K562 (cell line): ENCODE data around the gene CARD9. TPM values are rescaled to one million over a fixed set of nuclear protein-coding genes. Genes with fewer than 3 reads are reported as not detected.

Source experiments
- EGR1 ChIP-seq: fragments of 450-650 bp; conservative IDR thresholded peaks from 2 replicates; pipeline ENCODE4 v1.6.1; 2017; ENCODE audit warnings: mild to moderate bottlenecking
- ERF ChIP-seq: fragments of 450-650 bp; formaldehyde crosslinking; IDR thresholded peaks from 2 replicates; pipeline ENCODE4 v1.4.0; 2020; ENCODE audit warnings: mild to moderate bottlenecking, mixed read lengths
- KLF13 ChIP-seq: fragments of 450-650 bp; IDR thresholded peaks from 2 replicates; pipeline ENCODE4 v1.6.1; 2016; ENCODE audit warnings: missing genetic modification characterization, low read depth, mild to moderate bottlenecking, missing compliant biosample characterization, moderate library complexity, borderline replicate concordance
- PHF8 ChIP-seq: fragments of 200-600 bp; sonication (generic); IDR thresholded peaks from 2 replicates; pipeline ENCODE4 v1.6.1; 2012; ENCODE audit warnings: mixed run types, mild to moderate bottlenecking, inconsistent platforms, low read length, moderate library complexity, borderline replicate concordance
- RBM22 ChIP-seq: fragments of 200-400 bp; formaldehyde crosslinking; IDR thresholded peaks from 2 replicates; pipeline ENCODE4 v1.6.1; 2018; ENCODE audit warnings: low read length, low read depth; ENCODE audit not compliant: poor library complexity, severe bottlenecking
- polyA plus RNA-seq, 8 experiments: library from polyadenylated mRNA; depleted of rRNA in 4 of 8; stranded (reverse) in 5 of 8; unstranded in 3 of 8; fragments of >200 nt; fragmentation: Nextera tagmentation in 2 of 8; fragmentation: Illumina TruSeq in 1 of 8; extraction: Ambion mirVana in 2 of 8; extraction: Trizol in 1 of 8; gene quantifications; 2 replicates each; pipeline versions ENCODE4 v1.2.1 to v1.2.3, GENCODE V29; 2011 to 2014; ENCODE audit warnings: inconsistent platforms in 1 of 8, missing spikeins in 1 of 8
- total RNA-seq, 7 experiments: library from RNA; depleted of rRNA in 6 of 7; stranded (reverse); fragments of >200 nt in 6 of 7; fragmentation: Illumina TruSeq in 2 of 7; extraction: Trizol in 2 of 7; gene quantifications; 2 replicates each; pipeline versions ENCODE4 v1.2.1 to v1.2.3, GENCODE V29; 2011 to 2021; ENCODE audit warnings: low replicate concordance in 1 of 7
- TF ChIP-seq, protein P1 (sequence below): sonication (generic); formaldehyde crosslinking; IDR thresholded peaks from 2 replicates; pipeline ENCODE4 v1.9.0; 2022; ENCODE audit warnings: mild to moderate bottlenecking, missing genetic modification reagents
- TF ChIP-seq, protein P2 (sequence below), 3 experiments: fragments of 200-800 bp in 1 of 3; fragments of 250-450 bp in 1 of 3; fragments of 450-650 bp in 1 of 3; sonication (Bioruptor Pico) in 1 of 3; sonication (Bioruptor generic) in 1 of 3; formaldehyde crosslinking in 1 of 3; IDR thresholded peaks; 2 replicates each; pipeline versions ENCODE4 v1.6.1 to v1.8.0; 2016 to 2022; ENCODE audit warnings: mild to moderate bottlenecking in 2 of 3, missing genetic modification characterization in 2 of 3, missing compliant biosample characterization in 1 of 3, moderate library complexity in 1 of 3
- TF ChIP-seq, protein P3 (sequence below), 2 experiments: fragments of 450-650 bp; conservative IDR thresholded peaks; 2 replicates each; pipeline ENCODE4 v1.6.1; 2017; ENCODE audit warnings: mild to moderate bottlenecking in 2 of 2, moderate library complexity in 2 of 2
- TF ChIP-seq, protein P4 (sequence below): fragments of 450-650 bp; formaldehyde crosslinking; IDR thresholded peaks from 2 replicates; pipeline ENCODE4 v1.4.0; 2020; ENCODE audit warnings: mild to moderate bottlenecking, moderate library complexity
- TF ChIP-seq, protein P5 (sequence below), 2 experiments: fragments of 200-800 bp in 1 of 2; sonication (Bioruptor generic) in 1 of 2; sonication (generic) in 1 of 2; formaldehyde crosslinking in 1 of 2; IDR thresholded peaks in 1 of 2; conservative IDR thresholded peaks in 1 of 2; 2 replicates each; pipeline versions ENCODE4 v1.5.0 to v1.6.1; 2016 to 2020; ENCODE audit warnings: missing compliant biosample characterization in 1 of 2, missing genetic modification characterization in 1 of 2, missing genetic modification reagents in 1 of 2
- TF ChIP-seq, protein P6 (sequence below): fragments of 450-650 bp; formaldehyde crosslinking; IDR thresholded peaks from 2 replicates; pipeline ENCODE4 v1.4.0; 2022; ENCODE audit warnings: missing genetic modification characterization

CARD9 gene
- total and polyA plus RNA-seq, 9 of the 15 experiments (the other 6 are each of a cell fraction or from before 2014, with no cell fraction given): 1.7 to 53.0 (median 9.7) TPM

DNA sequence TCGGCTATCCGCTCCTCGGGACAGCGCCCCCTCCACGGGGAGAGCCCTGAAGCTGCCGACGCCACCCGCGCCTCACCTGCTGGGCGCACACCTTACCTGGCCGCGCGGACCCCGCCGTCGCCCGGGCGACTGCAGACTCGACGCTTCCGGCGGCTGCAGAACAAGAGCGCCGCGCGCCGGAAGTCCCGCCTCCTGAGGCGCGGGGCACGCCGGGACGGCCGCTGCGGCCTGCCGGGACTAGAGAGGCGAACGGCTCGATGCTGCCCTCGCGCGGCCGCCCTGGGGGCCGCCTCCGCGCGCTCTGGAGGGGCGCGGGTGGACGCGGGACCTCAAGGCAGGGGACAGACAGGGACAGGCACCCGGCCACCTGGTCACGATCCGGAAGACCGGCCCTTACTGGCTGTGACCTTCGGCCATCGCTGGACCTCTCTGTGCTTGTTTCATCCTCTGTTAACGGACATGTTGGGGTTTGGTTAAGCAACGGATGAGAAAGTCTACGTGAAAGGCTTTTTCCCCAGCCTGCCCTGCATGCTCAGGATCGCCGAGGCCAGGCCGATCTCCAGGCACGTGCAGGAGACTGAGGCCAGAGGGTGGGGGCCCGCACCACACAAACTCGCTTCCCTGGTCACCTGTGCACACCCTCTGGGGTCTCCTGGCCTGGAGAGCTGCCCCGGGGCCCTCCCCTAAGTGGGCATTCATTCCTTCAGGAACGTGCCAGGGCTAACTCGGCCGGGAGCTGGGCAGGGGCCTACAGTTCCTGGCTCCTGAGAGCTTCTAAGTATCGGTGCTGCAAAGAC lies 26.8 kb upstream of the CARD9 start, which contains the start of gene SNAPC4 (continued):
- TF ChIP-seq, protein P1, sequence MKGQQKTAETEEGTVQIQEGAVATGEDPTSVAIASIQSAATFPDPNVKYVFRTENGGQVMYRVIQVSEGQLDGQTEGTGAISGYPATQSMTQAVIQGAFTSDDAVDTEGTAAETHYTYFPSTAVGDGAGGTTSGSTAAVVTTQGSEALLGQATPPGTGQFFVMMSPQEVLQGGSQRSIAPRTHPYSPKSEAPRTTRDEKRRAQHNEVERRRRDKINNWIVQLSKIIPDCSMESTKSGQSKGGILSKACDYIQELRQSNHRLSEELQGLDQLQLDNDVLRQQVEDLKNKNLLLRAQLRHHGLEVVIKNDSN (CRISPR knock-in tag): 0 out of 2 replicates have a peak, but pooled peaks have one; percentile 22
- TF ChIP-seq, protein P2, sequence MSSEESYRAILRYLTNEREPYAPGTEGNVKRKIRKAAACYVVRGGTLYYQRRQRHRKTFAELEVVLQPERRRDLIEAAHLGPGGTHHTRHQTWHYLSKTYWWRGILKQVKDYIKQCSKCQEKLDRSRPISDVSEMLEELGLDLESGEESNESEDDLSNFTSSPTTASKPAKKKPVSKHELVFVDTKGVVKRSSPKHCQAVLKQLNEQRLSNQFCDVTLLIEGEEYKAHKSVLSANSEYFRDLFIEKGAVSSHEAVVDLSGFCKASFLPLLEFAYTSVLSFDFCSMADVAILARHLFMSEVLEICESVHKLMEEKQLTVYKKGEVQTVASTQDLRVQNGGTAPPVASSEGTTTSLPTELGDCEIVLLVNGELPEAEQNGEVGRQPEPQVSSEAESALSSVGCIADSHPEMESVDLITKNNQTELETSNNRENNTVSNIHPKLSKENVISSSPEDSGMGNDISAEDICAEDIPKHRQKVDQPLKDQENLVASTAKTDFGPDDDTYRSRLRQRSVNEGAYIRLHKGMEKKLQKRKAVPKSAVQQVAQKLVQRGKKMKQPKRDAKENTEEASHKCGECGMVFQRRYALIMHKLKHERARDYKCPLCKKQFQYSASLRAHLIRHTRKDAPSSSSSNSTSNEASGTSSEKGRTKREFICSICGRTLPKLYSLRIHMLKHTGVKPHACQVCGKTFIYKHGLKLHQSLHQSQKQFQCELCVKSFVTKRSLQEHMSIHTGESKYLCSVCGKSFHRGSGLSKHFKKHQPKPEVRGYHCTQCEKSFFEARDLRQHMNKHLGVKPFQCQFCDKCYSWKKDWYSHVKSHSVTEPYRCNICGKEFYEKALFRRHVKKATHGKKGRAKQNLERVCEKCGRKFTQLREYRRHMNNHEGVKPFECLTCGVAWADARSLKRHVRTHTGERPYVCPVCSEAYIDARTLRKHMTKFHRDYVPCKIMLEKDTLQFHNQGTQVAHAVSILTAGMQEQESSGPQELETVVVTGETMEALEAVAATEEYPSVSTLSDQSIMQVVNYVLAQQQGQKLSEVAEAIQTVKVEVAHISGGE (CRISPR knock-in tag; IDR thresholded peaks at IDR 0.05): peak in 1 of 3 experiments; percentile 87; a peak in 2 of 6 replicates
- TF ChIP-seq RBM22: peak; percentile 88
- TF ChIP-seq, protein P3, sequence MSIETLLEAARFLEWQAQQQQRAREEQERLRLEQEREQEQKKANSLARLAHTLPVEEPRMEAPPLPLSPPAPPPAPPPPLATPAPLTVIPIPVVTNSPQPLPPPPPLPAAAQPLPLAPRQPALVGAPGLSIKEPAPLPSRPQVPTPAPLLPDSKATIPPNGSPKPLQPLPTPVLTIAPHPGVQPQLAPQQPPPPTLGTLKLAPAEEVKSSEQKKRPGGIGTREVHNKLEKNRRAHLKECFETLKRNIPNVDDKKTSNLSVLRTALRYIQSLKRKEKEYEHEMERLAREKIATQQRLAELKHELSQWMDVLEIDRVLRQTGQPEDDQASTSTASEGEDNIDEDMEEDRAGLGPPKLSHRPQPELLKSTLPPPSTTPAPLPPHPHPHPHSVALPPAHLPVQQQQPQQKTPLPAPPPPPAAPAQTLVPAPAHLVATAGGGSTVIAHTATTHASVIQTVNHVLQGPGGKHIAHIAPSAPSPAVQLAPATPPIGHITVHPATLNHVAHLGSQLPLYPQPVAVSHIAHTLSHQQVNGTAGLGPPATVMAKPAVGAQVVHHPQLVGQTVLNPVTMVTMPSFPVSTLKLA (conservative IDR thresholded peaks at IDR 0.05): peak in 1 of 2 experiments; percentile 78; a peak in 2 of 4 replicates
- peak; percentile 87; the same call in 1 of the 2 replicates for TF ChIP-seq PHF8
- TF ChIP-seq KLF13 (tag): peak; percentile 10; the same call in 1 of the 2 replicates
- TF ChIP-seq ERF (CRISPR knock-in tag): no peak
- TF ChIP-seq, protein P4, sequence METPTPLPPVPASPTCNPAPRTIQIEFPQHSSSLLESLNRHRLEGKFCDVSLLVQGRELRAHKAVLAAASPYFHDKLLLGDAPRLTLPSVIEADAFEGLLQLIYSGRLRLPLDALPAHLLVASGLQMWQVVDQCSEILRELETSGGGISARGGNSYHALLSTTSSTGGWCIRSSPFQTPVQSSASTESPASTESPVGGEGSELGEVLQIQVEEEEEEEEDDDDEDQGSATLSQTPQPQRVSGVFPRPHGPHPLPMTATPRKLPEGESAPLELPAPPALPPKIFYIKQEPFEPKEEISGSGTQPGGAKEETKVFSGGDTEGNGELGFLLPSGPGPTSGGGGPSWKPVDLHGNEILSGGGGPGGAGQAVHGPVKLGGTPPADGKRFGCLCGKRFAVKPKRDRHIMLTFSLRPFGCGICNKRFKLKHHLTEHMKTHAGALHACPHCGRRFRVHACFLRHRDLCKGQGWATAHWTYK (CRISPR knock-in tag): 0 out of 2 replicates have a peak, but pooled peaks have one; percentile 59
- TF ChIP-seq, protein P5, sequence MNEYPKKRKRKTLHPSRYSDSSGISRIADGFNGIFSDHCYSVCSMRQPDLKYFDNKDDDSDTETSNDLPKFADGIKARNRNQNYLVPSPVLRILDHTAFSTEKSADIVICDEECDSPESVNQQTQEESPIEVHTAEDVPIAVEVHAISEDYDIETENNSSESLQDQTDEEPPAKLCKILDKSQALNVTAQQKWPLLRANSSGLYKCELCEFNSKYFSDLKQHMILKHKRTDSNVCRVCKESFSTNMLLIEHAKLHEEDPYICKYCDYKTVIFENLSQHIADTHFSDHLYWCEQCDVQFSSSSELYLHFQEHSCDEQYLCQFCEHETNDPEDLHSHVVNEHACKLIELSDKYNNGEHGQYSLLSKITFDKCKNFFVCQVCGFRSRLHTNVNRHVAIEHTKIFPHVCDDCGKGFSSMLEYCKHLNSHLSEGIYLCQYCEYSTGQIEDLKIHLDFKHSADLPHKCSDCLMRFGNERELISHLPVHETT (CRISPR knock-in tag; conservative IDR thresholded peaks at IDR 0.05 in 1 of 2, IDR thresholded peaks at IDR 0.05 in 1 of 2): peak in 1 of 2 experiments; percentile 66; a peak in 2 of 4 replicates
- peak; percentile 55 for TF ChIP-seq EGR1
- TF ChIP-seq, protein P6, sequence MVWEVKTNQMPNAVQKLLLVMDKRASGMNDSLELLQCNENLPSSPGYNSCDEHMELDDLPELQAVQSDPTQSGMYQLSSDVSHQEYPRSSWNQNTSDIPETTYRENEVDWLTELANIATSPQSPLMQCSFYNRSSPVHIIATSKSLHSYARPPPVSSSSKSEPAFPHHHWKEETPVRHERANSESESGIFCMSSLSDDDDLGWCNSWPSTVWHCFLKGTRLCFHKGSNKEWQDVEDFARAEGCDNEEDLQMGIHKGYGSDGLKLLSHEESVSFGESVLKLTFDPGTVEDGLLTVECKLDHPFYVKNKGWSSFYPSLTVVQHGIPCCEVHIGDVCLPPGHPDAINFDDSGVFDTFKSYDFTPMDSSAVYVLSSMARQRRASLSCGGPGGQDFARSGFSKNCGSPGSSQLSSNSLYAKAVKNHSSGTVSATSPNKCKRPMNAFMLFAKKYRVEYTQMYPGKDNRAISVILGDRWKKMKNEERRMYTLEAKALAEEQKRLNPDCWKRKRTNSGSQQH (CRISPR knock-in tag): no peak
